HG03521 (cell line): ENCODE measurements around the gene C3.

ENCODE experiments used
- ATAC-seq: cut with Tn5 transposase; IDR thresholded peaks from one replicate; pipeline ENCODE4 v1.9.1; 2021; ENCODE audit warnings: mild to moderate bottlenecking, moderate library complexity; ENCODE audit not compliant: unreplicated experiment

C3 gene

GRCh38 chr19:6745965-6746364 lies 25.5 kb upstream of the C3 start:
- no peak for ATAC-seq

- ATAC-seq: no peak
These were observed 24.2 kb upstream of the C3 start for GRCh38 chr19:6744381-6745301.

- ATAC-seq: no peak
These were observed 23.4 kb upstream of the C3 start for GRCh38 chr19:6743714-6744380.

GRCh38 chr19:6743066-6743465 lies 22.6 kb upstream of the C3 start:
- no peak for ATAC-seq

- ATAC-seq: no peak
These were observed 20.3 kb upstream of the C3 start for GRCh38 chr19:6740589-6741343.

- no peak for ATAC-seq
These were observed 19.6 kb upstream of the C3 start for GRCh38 chr19:6739883-6740588.

GRCh38 chr19:6739390-6739882 lies 19.0 kb upstream of the C3 start, which contains the start of gene TRIP10:
Gene TRIP10, plus strand, starts transcription at chr19:6739680. Its CDS starts 82 bp downstream, at chr19:6739762.
- no peak for ATAC-seq

- ATAC-seq: no peak
These were observed 18.4 kb upstream of the C3 start for GRCh38 chr19:6738787-6739389.

- ATAC-seq: peak; percentile 1
These were observed 17.7 kb upstream of the C3 start for GRCh38 chr19:6737873-6738786.

- ATAC-seq: peak; percentile 57
These were observed 16.9 kb upstream of the C3 start, which contains the start of gene GPR108 for GRCh38 chr19:6737284-6737872. Gene GPR108, minus strand, starts transcription at chr19:6737580. Its CDS starts 4 bp downstream, at chr19:6737576.

- ATAC-seq: no peak
These were observed 16.4 kb upstream of the C3 start for GRCh38 chr19:6736917-6737283.

- no peak for ATAC-seq
These were observed 15.9 kb upstream of the C3 start for GRCh38 chr19:6736169-6736916.

- no peak for ATAC-seq
These were observed 14.9 kb upstream of the C3 start for GRCh38 chr19:6735181-6735911.

- no peak for ATAC-seq
These were observed 13.7 kb upstream of the C3 start for GRCh38 chr19:6734096-6734696.

GRCh38 chr19:6733338-6734095 lies 13.1 kb upstream of the C3 start:
- ATAC-seq: no peak

GRCh38 chr19:6732803-6733337 lies 12.4 kb upstream of the C3 start:
- no peak for ATAC-seq
